B cell (primary cell): ENCODE data around the gene AHNAK. TPM values are rescaled to one million over a fixed set of nuclear protein-coding genes. Genes with fewer than 3 reads are reported as not detected.

Experiments used
- ATAC-seq: fragments of 200-7000 bp; cut with Tn5 transposase; one replicate; pipeline ENCODE4 v1.10.0; 2021; ENCODE audit warnings: low read depth, mild to moderate bottlenecking, moderate number of reproducible peaks, moderate library complexity
- CTCF ChIA-PET: fragments of 350-600 bp; sonication (Branson Sonifier 250); formaldehyde crosslinking; loops from one replicate; lab custom pipeline; 2021; ENCODE audit warnings: antibody characterized with exemption, inconsistent platforms; lab: Charles Lee
- POLR2A ChIA-PET: fragments of 350-600 bp; sonication (Branson Sonifier 250); formaldehyde crosslinking; loops from one replicate; lab custom pipeline; 2021; ENCODE audit warnings: antibody characterized with exemption; lab: Charles Lee
- DNase-seq: peaks from one replicate; pipeline ENCODE4 v3.0.0; 2013
- H2AFZ ChIP-seq: 2 replicates; pipeline ENCODE4 v1.6.1; 2012; ENCODE audit warnings: mild to moderate bottlenecking, low read depth, low read length; ENCODE audit not compliant: insufficient read depth, poor library complexity, severe bottlenecking
- H3K27ac ChIP-seq, 2 donors: 1 replicate in 1 of 2; 2 replicates in 1 of 2; pipeline ENCODE4 v1.5.1; 2012 to 2013; ENCODE audit warnings: low read length in 2 of 2, mild to moderate bottlenecking in 2 of 2, moderate library complexity in 1 of 2
- H3K27me3 ChIP-seq, 4 experiments: fragments of 200-600 bp in 1 of 4; sonication (generic) in 1 of 4; replicated peaks in 1 of 4; 1 replicate in 2 of 4; 2 replicates in 2 of 4; pipeline versions ENCODE4 v1.6.1 to v1.7.0; 2013 to 2016; ENCODE audit warnings: low read length in 3 of 4, mild to moderate bottlenecking in 2 of 4, mixed read lengths in 1 of 4, moderate library complexity in 1 of 4; ENCODE audit not compliant: insufficient read depth in 4 of 4, control insufficient read depth in 3 of 4; ENCODE audit errors: control extremely low read depth in 1 of 4
- H3K36me3 ChIP-seq, 2 experiments: replicated peaks in 1 of 2; 1 replicate in 1 of 2; 2 replicates in 1 of 2; pipeline versions ENCODE4 v1.6.1 to v1.7.1; 2013; ENCODE audit warnings: low read length in 1 of 2; ENCODE audit not compliant: insufficient read depth in 2 of 2, control insufficient read depth in 1 of 2; ENCODE audit errors: control extremely low read depth in 1 of 2, extremely low read depth in 1 of 2
- H3K4me1 ChIP-seq, 2 donors: fragments of 200-600 bp in 1 of 2; sonication (generic) in 1 of 2; 1 replicate in 1 of 2; 2 replicates in 1 of 2; pipeline versions ENCODE4 v1.5.1 to v1.6.1; 2013 to 2017; ENCODE audit warnings: low read length in 2 of 2; ENCODE audit not compliant: control insufficient read depth in 2 of 2, insufficient read depth in 2 of 2
- H3K4me2 ChIP-seq: replicated peaks from 2 replicates; pipeline ENCODE3; 2012; ENCODE audit warnings: mild to moderate bottlenecking, low read depth, low read length; ENCODE audit not compliant: poor library complexity, severe bottlenecking
- H3K4me3 ChIP-seq, 5 experiments: fragments of 200-600 bp in 1 of 5; sonication (generic) in 1 of 5; 1 replicate in 3 of 5; 2 replicates in 2 of 5; pipeline versions ENCODE4 v1.5.1 to v1.7.0; 2011 to 2016; ENCODE audit warnings: low read length in 4 of 5, mild to moderate bottlenecking in 4 of 5, low read depth in 2 of 5, control low read depth in 1 of 5, moderate library complexity in 1 of 5; ENCODE audit not compliant: insufficient read depth in 1 of 5; ENCODE audit errors: control extremely low read depth in 1 of 5, extremely low read depth in 1 of 5
- H3K79me2 ChIP-seq: fragments of 200-600 bp; sonication (generic); one replicate; pipeline ENCODE4 v1.6.0; 2016; ENCODE audit warnings: low read length; ENCODE audit not compliant: control insufficient read depth, insufficient read depth
- H3K9ac ChIP-seq: fragments of 200-600 bp; sonication (generic); 2 replicates; pipeline ENCODE4 v1.6.1; 2017; ENCODE audit warnings: mild to moderate bottlenecking, low read length, moderate library complexity
- H3K9me3 ChIP-seq, 3 donors: one replicate each; pipeline versions ENCODE4 v1.6.1 to v1.7.1; 2013; ENCODE audit warnings: low read length in 2 of 3; ENCODE audit not compliant: control insufficient read depth in 2 of 3, insufficient read depth in 1 of 3; ENCODE audit errors: control extremely low read depth in 1 of 3
- H4K20me1 ChIP-seq: 2 replicates; pipeline ENCODE4 v1.6.0; 2012; ENCODE audit warnings: mild to moderate bottlenecking, low read length; ENCODE audit not compliant: insufficient read depth, control insufficient read depth, poor library complexity, severe bottlenecking
- H3K27ac Mint-ChIP-seq: one replicate; pipeline ENCODE4 v1.8.0; 2021; ENCODE audit warnings: mixed read lengths
- H3K27me3 Mint-ChIP-seq: one replicate; pipeline ENCODE4 v1.8.0; 2021; ENCODE audit warnings: mixed read lengths
- H3K4me1 Mint-ChIP-seq: one replicate; pipeline ENCODE4 v1.8.0; 2021; ENCODE audit warnings: mixed read lengths
- H3K4me3 Mint-ChIP-seq: one replicate; pipeline ENCODE4 v1.8.0; 2021; ENCODE audit warnings: mixed read lengths
- H3K9me3 Mint-ChIP-seq: one replicate; pipeline ENCODE4 v1.8.0; 2022; ENCODE audit warnings: mixed read lengths; ENCODE audit not compliant: insufficient read depth
- EZH2 ChIP-seq: IDR thresholded peaks from 2 replicates; pipeline ENCODE4 v1.6.1; 2012; ENCODE audit warnings: borderline replicate concordance, low read depth, mild to moderate bottlenecking, moderate library complexity, low read length; ENCODE audit not compliant: insufficient read depth, poor library complexity, severe bottlenecking
- WGBS: methylation state at CpG from one replicate; pipeline ENCODE4 v1.1.5; 2013; ENCODE audit warnings: missing lambda C conversion rate; ENCODE audit not compliant: insufficient coverage; 5-methylcytosine and 5-hydroxymethylcytosine counted together
- intact Hi-C: fragments of 100-400 bp; cut with micrococcal nuclease; formaldehyde crosslinking; loops from one replicate; pipeline ENCODE4 v1.10.0; 2022
- polyA plus RNA-seq: library from polyadenylated mRNA; depleted of rRNA; stranded (reverse); fragments of >200 nt; gene quantifications from 2 replicates; pipeline ENCODE4 v1.2.3, GENCODE V29; 2012
- total RNA-seq, 2 donors: library from RNA; stranded (reverse); fragments of 120-200 nt in 1 of 2; gene quantifications; 1 replicate in 1 of 2; 2 replicates in 1 of 2; pipeline versions ENCODE4 v1.2.3 to v1.2.4, GENCODE V29; 2013 to 2022
- TF ChIP-seq, protein P1 (sequence below): fragments of 200-600 bp; IDR thresholded peaks from one replicate; pipeline ENCODE4 v1.8.0; 2022; ENCODE audit warnings: antibody characterized with exemption, mild to moderate bottlenecking

AHNAK gene
- total and polyA plus RNA-seq, 2 donors (not counting 1 experiment from before 2014, with no cell fraction given), result 63.7 to 229 TPM

DNA sequence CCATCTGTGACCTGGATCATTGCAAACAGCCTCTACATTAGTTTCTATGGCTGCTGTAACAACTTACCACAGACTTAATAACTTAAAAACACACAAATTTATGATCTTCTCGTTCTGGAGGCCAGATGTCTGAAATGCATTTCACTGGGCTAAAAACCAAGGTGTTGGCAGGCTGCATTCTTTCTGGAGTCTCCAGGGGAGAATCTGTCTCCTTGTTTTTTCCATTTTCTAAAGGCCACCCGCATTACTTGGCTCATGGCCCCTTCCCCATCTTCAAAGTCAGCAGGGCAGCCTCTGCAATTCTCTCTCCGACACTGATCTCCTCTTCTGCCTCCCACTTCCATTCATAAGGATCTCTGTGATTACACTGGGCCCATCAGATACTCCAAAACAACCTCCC is 116.2 kb downstream of the AHNAK start:
- DNase-seq (no peak), ATAC-seq (no peak)
- no peak overlapping the region for H3K27ac ChIP-seq
- no peaks in the 10 kb centered on the region for H3K9me3 ChIP-seq
- no peaks in the 10 kb centered on the region for H3K79me2 ChIP-seq
- H3K4me3 Mint-ChIP-seq, result no peak overlapping the region
- peaks cover 13 to 29% of the 10 kb centered on the region in 2 donors for H3K4me1 ChIP-seq
- no peaks in the 10 kb centered on the region for H3K27me3 ChIP-seq
- no peak overlapping the region for H3K4me2 ChIP-seq
- intact Hi-C loops, result no loop called here
- no peak overlapping the region for H3K9ac ChIP-seq
- WGBS, result 94% methylated on average over 3 of the region's 3 CpGs
- H4K20me1 ChIP-seq, result no peaks in the 10 kb centered on the region
- POLR2A ChIA-PET, result no interaction called here
- peaks cover 3% of the 10 kb centered on the region for H3K27me3 Mint-ChIP-seq
- H3K9me3 Mint-ChIP-seq, result no peaks in the 10 kb centered on the region
- H2AFZ ChIP-seq, result no peak overlapping the region
- CTCF ChIA-PET, result interaction anchor here (0.8 to 11.8 kb wide), 2 partner anchors 97 to 110 kb away, joined by 3 to 207 read pairs; no protein-coding TSS in a partner anchor
- peaks cover 33% of the 10 kb centered on the region for H3K4me1 Mint-ChIP-seq
- no peaks in the 10 kb centered on the region for H3K36me3 ChIP-seq
- TF ChIP-seq, protein P1, sequence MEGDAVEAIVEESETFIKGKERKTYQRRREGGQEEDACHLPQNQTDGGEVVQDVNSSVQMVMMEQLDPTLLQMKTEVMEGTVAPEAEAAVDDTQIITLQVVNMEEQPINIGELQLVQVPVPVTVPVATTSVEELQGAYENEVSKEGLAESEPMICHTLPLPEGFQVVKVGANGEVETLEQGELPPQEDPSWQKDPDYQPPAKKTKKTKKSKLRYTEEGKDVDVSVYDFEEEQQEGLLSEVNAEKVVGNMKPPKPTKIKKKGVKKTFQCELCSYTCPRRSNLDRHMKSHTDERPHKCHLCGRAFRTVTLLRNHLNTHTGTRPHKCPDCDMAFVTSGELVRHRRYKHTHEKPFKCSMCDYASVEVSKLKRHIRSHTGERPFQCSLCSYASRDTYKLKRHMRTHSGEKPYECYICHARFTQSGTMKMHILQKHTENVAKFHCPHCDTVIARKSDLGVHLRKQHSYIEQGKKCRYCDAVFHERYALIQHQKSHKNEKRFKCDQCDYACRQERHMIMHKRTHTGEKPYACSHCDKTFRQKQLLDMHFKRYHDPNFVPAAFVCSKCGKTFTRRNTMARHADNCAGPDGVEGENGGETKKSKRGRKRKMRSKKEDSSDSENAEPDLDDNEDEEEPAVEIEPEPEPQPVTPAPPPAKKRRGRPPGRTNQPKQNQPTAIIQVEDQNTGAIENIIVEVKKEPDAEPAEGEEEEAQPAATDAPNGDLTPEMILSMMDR, result no peak
- no peak for TF ChIP-seq EZH2
- H3K27ac Mint-ChIP-seq, result no peak overlapping the region
- no peak overlapping the region for H3K4me3 ChIP-seq

DNA sequence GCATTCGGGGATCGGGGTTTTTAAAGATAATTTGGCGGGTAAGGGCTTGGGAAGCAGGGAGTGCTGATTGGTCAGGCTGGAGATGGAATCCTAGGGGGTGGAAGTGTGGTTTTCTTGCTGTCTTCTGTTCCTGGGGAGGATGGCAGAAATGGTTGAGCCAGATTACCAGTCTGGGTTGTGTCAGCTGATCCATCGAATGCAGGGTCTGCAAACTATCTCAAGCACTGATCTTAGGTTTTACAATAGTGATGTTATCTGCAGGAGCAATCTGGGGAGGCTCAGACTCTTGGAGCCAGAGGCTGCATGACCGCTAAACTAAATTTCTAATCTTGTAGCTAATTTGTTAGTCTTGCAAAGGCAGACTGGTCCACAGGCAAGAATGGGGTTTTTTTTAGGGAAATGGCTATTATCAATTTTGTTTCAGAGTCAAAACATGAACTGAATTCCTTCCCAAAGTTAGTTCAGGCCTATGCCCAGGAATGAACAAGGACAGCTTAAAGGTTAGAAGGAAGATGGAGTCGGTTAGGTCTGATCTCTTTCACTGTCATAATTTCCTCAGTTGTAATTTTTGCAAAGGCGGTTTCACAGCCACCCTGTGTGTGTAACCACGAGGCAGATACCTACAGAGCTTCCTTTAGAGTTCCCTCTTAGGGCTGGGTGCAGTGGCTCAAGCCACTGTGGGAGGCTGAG is 117.6 kb downstream of the AHNAK start:
- DNase-seq, result no peak
- Mint-ChIP-seq H3K9me3 (no peaks in the 10 kb centered on the region), H3K27ac (no peak overlapping the region), H3K27me3 (peaks cover 3% of the 10 kb centered on the region), H3K4me1 (peaks cover 27% of the 10 kb centered on the region), H3K4me3 (no peak overlapping the region)
- Histone ChIP-seq H3K9ac (no peak overlapping the region), H3K4me2 (no peak overlapping the region), H3K27me3 (no peaks in the 10 kb centered on the region), H3K27ac (no peak overlapping the region), H3K4me3 (no peak overlapping the region), H3K9me3 (no peaks in the 10 kb centered on the region), H3K4me1 (peaks cover 15 to 25% of the 10 kb centered on the region in 2 donors), H3K36me3 (no peaks in the 10 kb centered on the region), H2AFZ (no peak overlapping the region), H3K79me2 (no peaks in the 10 kb centered on the region), H4K20me1 (no peaks in the 10 kb centered on the region)
- WGBS, result 93% methylated on average over 4 of the region's 8 CpGs
- TF ChIP-seq, protein P1, result no peak
- no peak for TF ChIP-seq EZH2
- intact Hi-C loops, result no loop called here
- ChIA-PET POLR2A (no interaction called here), CTCF (interaction anchor here (1.4 to 11.8 kb wide), 4 partner anchors 16 to 131 kb away, joined by 4 to 339 read pairs (median 107); partner anchors contain the start of gene AHNAK)
- no peak for ATAC-seq
